PFSK-1 (cell line): ENCODE results near the gene TMEM89.

Experiments
- FOXP2 ChIP-seq: optimal IDR thresholded peaks from 2 replicates; pipeline ENCODE3; 2011; ENCODE audit warnings: borderline replicate concordance, control low read depth, inconsistent platforms; ENCODE audit not compliant: insufficient read depth; ENCODE audit errors: extremely low read length, extremely low read depth
- POLR2AphosphoS5 ChIP-seq: IDR thresholded peaks from 2 replicates; pipeline ENCODE4 v1.6.1; 2012; ENCODE audit warnings: low read depth, mild to moderate bottlenecking, control low read depth, low read length, moderate library complexity
- SIN3A ChIP-seq: IDR thresholded peaks from 2 replicates; pipeline ENCODE4 v1.6.1; 2012; ENCODE audit warnings: mild to moderate bottlenecking, low read length, moderate library complexity, borderline replicate concordance; ENCODE audit not compliant: insufficient read depth
- TAF1 ChIP-seq: IDR thresholded peaks from 2 replicates; pipeline ENCODE4 v1.6.1; 2012; ENCODE audit warnings: low read length, control low read depth, borderline replicate concordance; ENCODE audit not compliant: insufficient read depth
- TF ChIP-seq, protein P1 (sequence below), 2 experiments: IDR thresholded peaks; 2 replicates each; pipeline versions ENCODE4 v1.6.1 to v1.8.0; 2011 to 2012; ENCODE audit warnings: low read depth in 2 of 2, low read length in 2 of 2, control low read depth in 1 of 2, inconsistent platforms in 1 of 2, mild to moderate bottlenecking in 1 of 2, moderate library complexity in 1 of 2; ENCODE audit not compliant: insufficient read depth in 1 of 2

The TMEM89 gene

DNA sequence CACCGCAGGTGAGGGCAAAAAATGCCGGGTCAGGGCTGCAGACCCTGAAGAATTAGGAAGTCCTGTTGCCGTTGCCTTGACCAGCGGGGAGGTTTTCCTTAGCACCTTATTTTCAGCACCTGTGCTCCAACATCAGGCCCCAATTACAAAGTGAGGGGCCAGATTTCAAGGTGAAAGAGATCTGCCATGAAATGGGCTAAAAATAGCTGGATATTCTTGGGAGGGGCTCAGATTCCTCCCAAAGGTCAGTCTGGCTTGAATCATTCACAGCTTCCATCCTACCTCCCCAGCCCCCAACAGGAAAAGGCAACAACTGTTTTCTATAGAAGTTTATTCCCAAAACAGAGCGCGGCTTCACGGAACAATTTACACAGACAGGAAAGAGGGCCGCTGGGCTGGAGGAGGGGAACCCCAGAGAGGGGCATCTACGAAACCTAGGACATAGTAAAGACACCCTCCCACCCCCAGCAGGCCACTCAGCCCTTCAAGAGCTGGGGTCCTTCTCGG lies 14.6 kb upstream of the TMEM89 start:
- no peak for TF ChIP-seq POLR2AphosphoS5
- TF ChIP-seq TAF1 = no peak
- TF ChIP-seq, protein P1, sequence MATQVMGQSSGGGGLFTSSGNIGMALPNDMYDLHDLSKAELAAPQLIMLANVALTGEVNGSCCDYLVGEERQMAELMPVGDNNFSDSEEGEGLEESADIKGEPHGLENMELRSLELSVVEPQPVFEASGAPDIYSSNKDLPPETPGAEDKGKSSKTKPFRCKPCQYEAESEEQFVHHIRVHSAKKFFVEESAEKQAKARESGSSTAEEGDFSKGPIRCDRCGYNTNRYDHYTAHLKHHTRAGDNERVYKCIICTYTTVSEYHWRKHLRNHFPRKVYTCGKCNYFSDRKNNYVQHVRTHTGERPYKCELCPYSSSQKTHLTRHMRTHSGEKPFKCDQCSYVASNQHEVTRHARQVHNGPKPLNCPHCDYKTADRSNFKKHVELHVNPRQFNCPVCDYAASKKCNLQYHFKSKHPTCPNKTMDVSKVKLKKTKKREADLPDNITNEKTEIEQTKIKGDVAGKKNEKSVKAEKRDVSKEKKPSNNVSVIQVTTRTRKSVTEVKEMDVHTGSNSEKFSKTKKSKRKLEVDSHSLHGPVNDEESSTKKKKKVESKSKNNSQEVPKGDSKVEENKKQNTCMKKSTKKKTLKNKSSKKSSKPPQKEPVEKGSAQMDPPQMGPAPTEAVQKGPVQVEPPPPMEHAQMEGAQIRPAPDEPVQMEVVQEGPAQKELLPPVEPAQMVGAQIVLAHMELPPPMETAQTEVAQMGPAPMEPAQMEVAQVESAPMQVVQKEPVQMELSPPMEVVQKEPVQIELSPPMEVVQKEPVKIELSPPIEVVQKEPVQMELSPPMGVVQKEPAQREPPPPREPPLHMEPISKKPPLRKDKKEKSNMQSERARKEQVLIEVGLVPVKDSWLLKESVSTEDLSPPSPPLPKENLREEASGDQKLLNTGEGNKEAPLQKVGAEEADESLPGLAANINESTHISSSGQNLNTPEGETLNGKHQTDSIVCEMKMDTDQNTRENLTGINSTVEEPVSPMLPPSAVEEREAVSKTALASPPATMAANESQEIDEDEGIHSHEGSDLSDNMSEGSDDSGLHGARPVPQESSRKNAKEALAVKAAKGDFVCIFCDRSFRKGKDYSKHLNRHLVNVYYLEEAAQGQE (IDR thresholded peaks at IDR 0.05; ENCODE audit: insufficient read depth in 1 of 2, low read depth in 2 of 2, low read length in 2 of 2) = no peak
- TF ChIP-seq SIN3A = no peak
- no peak for TF ChIP-seq FOXP2

DNA sequence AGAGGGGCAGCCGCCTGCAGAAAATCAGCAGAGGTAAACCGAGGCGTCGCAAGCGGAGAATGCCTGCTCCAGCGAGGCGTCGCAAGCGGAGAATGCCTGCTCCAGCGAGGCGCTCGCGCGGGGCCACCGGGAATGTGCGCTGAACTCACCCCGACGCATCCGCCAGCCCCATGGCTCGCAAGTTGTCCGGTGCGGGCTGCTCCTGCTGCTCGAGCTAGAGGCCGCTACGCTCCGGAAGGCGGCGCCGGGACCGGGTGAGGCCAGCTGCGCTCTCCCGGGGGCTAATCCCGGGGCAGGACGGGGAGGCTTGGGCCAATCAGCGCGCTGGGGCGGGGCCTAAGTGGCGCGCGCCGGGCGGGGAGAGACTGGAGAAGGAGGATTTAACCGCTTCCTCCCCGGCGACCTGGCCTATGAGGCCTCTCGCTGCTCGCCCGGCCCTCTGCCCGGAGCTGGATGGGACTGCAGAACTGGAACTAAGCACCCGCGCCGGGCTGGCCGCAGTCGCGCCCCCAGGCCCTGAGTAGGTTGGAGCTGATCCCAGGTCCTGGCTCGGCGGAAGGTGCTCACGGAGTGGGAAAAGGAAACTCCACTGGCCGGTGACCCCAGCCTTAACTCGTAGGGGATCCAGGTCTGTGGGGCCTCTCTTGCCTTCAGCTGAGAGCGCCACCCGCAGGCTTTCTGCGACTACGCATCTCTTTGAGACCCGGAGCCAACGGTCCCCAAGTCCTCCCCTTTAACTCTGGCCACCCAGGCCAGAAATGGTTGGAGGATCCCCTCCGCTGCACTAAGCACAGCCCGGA lies 13.9 kb upstream of the TMEM89 start, which contains the start of gene SLC26A6:
Gene SLC26A6 (minus strand): TSS at position 240 of the 800 bp plus-strand sequence. CDS start 68 bp downstream, at position 172.
- no peak for TF ChIP-seq SIN3A
- peak; percentile 78; the same call in 1 of the 2 replicates for TF ChIP-seq TAF1
- peak; percentile 86 for TF ChIP-seq POLR2AphosphoS5
- TF ChIP-seq, protein P1 (IDR thresholded peaks at IDR 0.05; ENCODE audit: insufficient read depth in 1 of 2, low read depth in 2 of 2, low read length in 2 of 2) = peak in 1 of 2 experiments; percentile 40; a peak in 1 of 4 replicates
- TF ChIP-seq FOXP2 = peak; percentile 28

- TF ChIP-seq, protein P1 (IDR thresholded peaks at IDR 0.05; ENCODE audit: insufficient read depth in 1 of 2, low read depth in 2 of 2, low read length in 2 of 2) = no peak
- peak; percentile 53; the same call in 1 of the 2 replicates for TF ChIP-seq POLR2AphosphoS5
These were observed 13.2 kb upstream of the TMEM89 start for GRCh38 chr3:48634661-48635221.

DNA sequence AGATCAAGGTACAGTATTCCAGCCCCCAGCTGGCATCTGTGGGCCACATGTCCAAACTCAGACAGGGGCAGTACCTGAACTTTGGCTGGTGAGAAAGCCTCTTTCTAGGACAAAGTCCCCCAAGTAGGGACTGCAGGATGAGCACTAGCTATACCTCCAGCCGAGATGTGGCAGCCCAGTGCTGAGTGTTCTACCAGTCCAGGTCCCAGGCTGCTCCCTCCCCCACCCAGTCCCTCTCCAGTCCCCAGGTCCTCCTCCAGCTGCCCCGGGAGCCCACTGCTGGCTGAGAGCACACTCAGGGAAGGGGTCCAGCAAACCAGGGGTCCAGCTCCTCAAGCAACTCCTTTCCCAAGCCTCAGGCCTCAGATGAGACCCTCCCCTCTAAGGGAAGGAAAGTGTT lies 12.2 kb upstream of the TMEM89 start:
- TF ChIP-seq SIN3A (no peak), TAF1 (no peak), POLR2AphosphoS5 (no peak), FOXP2 (no peak)
- TF ChIP-seq, protein P1 (IDR thresholded peaks at IDR 0.05; ENCODE audit: insufficient read depth in 1 of 2, low read depth in 2 of 2, low read length in 2 of 2) = no peak
